H9 (cell line): Measurements from ENCODE around the gene PTCHD1. TPM values are rescaled to one million over a fixed set of nuclear protein-coding genes. Genes with fewer than 3 reads are reported as not detected.

Experiments used
- DNase-seq: peaks from one replicate; pipeline ENCODE4 v3.0.0-alpha.2; 2017
- H2AFZ ChIP-seq: one replicate; pipeline ENCODE4 v1.6.1; 2013; ENCODE audit warnings: mild to moderate bottlenecking, low read length, control low read depth, moderate library complexity
- H2AK5ac ChIP-seq: 2 replicates; pipeline ENCODE4 v1.6.1; 2013; ENCODE audit warnings: low read length, control low read depth, mixed read lengths; ENCODE audit not compliant: insufficient read length
- H2BK120ac ChIP-seq: one replicate; pipeline ENCODE4 v1.6.1; 2013; ENCODE audit warnings: low read depth, mild to moderate bottlenecking, low read length, control low read depth, inconsistent platforms; ENCODE audit not compliant: poor library complexity, severe bottlenecking
- H2BK12ac ChIP-seq: 2 replicates; pipeline ENCODE4 v1.6.1; 2013; ENCODE audit warnings: low read length, control low read depth, mixed read lengths, low read depth; ENCODE audit not compliant: insufficient read length
- H2BK15ac ChIP-seq: 2 replicates; pipeline ENCODE4 v1.6.1; 2013; ENCODE audit warnings: low read depth, low read length, control low read depth
- H2BK20ac ChIP-seq: one replicate; pipeline ENCODE4 v1.6.1; 2013; ENCODE audit warnings: low read depth, mild to moderate bottlenecking, low read length, control low read depth, inconsistent platforms; ENCODE audit not compliant: poor library complexity, severe bottlenecking
- H2BK5ac ChIP-seq: 2 replicates; pipeline ENCODE4 v1.6.1; 2013; ENCODE audit warnings: low read length, control low read depth, mixed read lengths; ENCODE audit not compliant: insufficient read length
- H3K14ac ChIP-seq: 2 replicates; pipeline ENCODE4 v1.6.1; 2013; ENCODE audit warnings: low read length, control low read depth; ENCODE audit not compliant: insufficient read depth
- H3K18ac ChIP-seq: 2 replicates; pipeline ENCODE4 v1.6.1; 2013; ENCODE audit warnings: low read depth, mild to moderate bottlenecking, mixed read lengths, low read length, control low read depth; ENCODE audit not compliant: insufficient read length
- H3K23ac ChIP-seq: 2 replicates; pipeline ENCODE4 v1.6.1; 2013; ENCODE audit warnings: low read length, control low read depth, mixed read lengths, low read depth; ENCODE audit not compliant: insufficient read length
- H3K23me2 ChIP-seq: 2 replicates; pipeline ENCODE4 v1.6.1; 2013; ENCODE audit warnings: low read depth, mild to moderate bottlenecking, mixed read lengths, low read length, control low read depth; ENCODE audit not compliant: insufficient read length, poor library complexity, severe bottlenecking
- H3K27ac ChIP-seq: 2 replicates; pipeline ENCODE4 v1.5.1; 2013; ENCODE audit warnings: low read length, control low read depth, mixed read lengths, low read depth; ENCODE audit not compliant: insufficient read length
- H3K27me3 ChIP-seq: 2 replicates; pipeline ENCODE4 v1.6.1; 2013; ENCODE audit warnings: low read length, control low read depth, inconsistent platforms; ENCODE audit not compliant: insufficient read depth
- H3K4ac ChIP-seq: 2 replicates; pipeline ENCODE4 v1.6.1; 2013; ENCODE audit warnings: low read depth, mild to moderate bottlenecking, control low read depth, inconsistent platforms, low read length, moderate library complexity
- H3K4me1 ChIP-seq: 2 replicates; pipeline ENCODE4 v1.6.1; 2013; ENCODE audit warnings: low read length, control low read depth, inconsistent platforms; ENCODE audit not compliant: insufficient read depth
- H3K4me2 ChIP-seq: 2 replicates; pipeline ENCODE4 v1.6.1; 2013; ENCODE audit warnings: low read length, control low read depth, mixed read lengths; ENCODE audit not compliant: insufficient read length, insufficient read depth
- H3K56ac ChIP-seq: 2 replicates; pipeline ENCODE4 v1.6.1; 2013; ENCODE audit warnings: low read depth, mild to moderate bottlenecking, mixed read lengths, low read length, control low read depth; ENCODE audit not compliant: insufficient read length
- H3K79me1 ChIP-seq: 2 replicates; pipeline ENCODE4 v1.6.1; 2013; ENCODE audit warnings: low read depth, mild to moderate bottlenecking, moderate library complexity, low read length, control low read depth, inconsistent platforms; ENCODE audit not compliant: insufficient read depth, poor library complexity, severe bottlenecking
- H3K79me2 ChIP-seq: 2 replicates; pipeline ENCODE4 v1.6.1; 2013; ENCODE audit warnings: low read length, control low read depth, inconsistent platforms; ENCODE audit not compliant: insufficient read depth
- H3K9ac ChIP-seq: 2 replicates; pipeline ENCODE4 v1.6.1; 2013; ENCODE audit warnings: low read length, control low read depth, mixed read lengths; ENCODE audit not compliant: insufficient read length; ENCODE audit errors: extremely low read depth
- H3K9me3 ChIP-seq: one replicate; pipeline ENCODE4 v1.6.1; 2013; ENCODE audit warnings: low read depth, low read length, inconsistent platforms; ENCODE audit not compliant: control insufficient read depth
- H3T11ph ChIP-seq: one replicate; pipeline ENCODE4 v1.6.1; 2013; ENCODE audit warnings: mild to moderate bottlenecking, low read length, control low read depth, inconsistent platforms
- H4K20me1 ChIP-seq: one replicate; pipeline ENCODE4 v1.6.1; 2013; ENCODE audit not compliant: control insufficient read depth, insufficient read length, insufficient read depth
- H4K5ac ChIP-seq: 2 replicates; pipeline ENCODE4 v1.6.1; 2013; ENCODE audit warnings: low read depth, mild to moderate bottlenecking, mixed read lengths, low read length, control low read depth; ENCODE audit not compliant: insufficient read length
- H4K8ac ChIP-seq: replicated peaks from 2 replicates; pipeline ENCODE4 v1.6.1; 2013; ENCODE audit warnings: low read length, control low read depth, mixed read lengths, low read depth; ENCODE audit not compliant: insufficient read length
- H4K91ac ChIP-seq: 2 replicates; pipeline ENCODE4 v1.6.1; 2013; ENCODE audit warnings: low read depth, mild to moderate bottlenecking, moderate library complexity, mixed read lengths, low read length, control low read depth; ENCODE audit not compliant: insufficient read length
- H3K27ac Mint-ChIP-seq, 3 experiments: 2 replicates in 2 of 3; 3 replicates in 1 of 3; pipeline ENCODE4 v1.8.0; 2020 to 2021; ENCODE audit warnings: mixed read lengths in 3 of 3, mild to moderate bottlenecking in 1 of 3, moderate library complexity in 1 of 3
- H3K27me3 Mint-ChIP-seq: 2 replicates; pipeline ENCODE4 v1.8.0; 2021; ENCODE audit warnings: low read depth, mild to moderate bottlenecking, moderate library complexity, mixed read lengths
- H3K36me3 Mint-ChIP-seq, 3 experiments: 2 replicates in 2 of 3; 3 replicates in 1 of 3; pipeline ENCODE4 v1.8.0; 2020 to 2021; ENCODE audit warnings: low read depth in 3 of 3, mixed read lengths in 3 of 3; ENCODE audit not compliant: insufficient read depth in 1 of 3
- H3K4me1 Mint-ChIP-seq, 2 experiments: 2 replicates each; pipeline ENCODE4 v1.8.0; 2020; ENCODE audit warnings: mixed read lengths in 2 of 2
- H3K4me3 Mint-ChIP-seq, 2 experiments: 2 replicates in 1 of 2; 3 replicates in 1 of 2; pipeline ENCODE4 v1.8.0; 2020 to 2021; ENCODE audit warnings: mild to moderate bottlenecking in 2 of 2, mixed read lengths in 2 of 2, moderate library complexity in 1 of 2
- H3K9me3 Mint-ChIP-seq, 2 experiments: 2 replicates in 1 of 2; 3 replicates in 1 of 2; pipeline ENCODE4 v1.8.0; 2020; ENCODE audit warnings: mild to moderate bottlenecking in 2 of 2, mixed read lengths in 2 of 2, moderate library complexity in 1 of 2
- WGBS: extraction: QIAGEN DNeasy Blood & Tissue Kit; methylation state at CpG from one replicate; pipeline ENCODE4 v1.1.7; 2013; ENCODE audit warnings: missing lambda C conversion rate, low lambda C conversion rate, mixed read lengths; ENCODE audit not compliant: insufficient read length; ENCODE audit errors: extremely low coverage; 5-methylcytosine and 5-hydroxymethylcytosine counted together
- total RNA-seq: library from RNA; stranded (reverse); gene quantifications from 2 replicates; pipeline ENCODE4 v1.2.1, GENCODE V29; 2021
- TF ChIP-seq, protein P1 (sequence below): fragments of 200-600 bp; sonication (generic); conservative IDR thresholded peaks from 3 replicates; pipeline ENCODE4 v1.8.0; 2021; ENCODE audit warnings: antibody characterized with exemption, mild to moderate bottlenecking

Gene PTCHD1
- total RNA-seq, 1 experiment from 2014 or later, result 1.4 TPM

DNA sequence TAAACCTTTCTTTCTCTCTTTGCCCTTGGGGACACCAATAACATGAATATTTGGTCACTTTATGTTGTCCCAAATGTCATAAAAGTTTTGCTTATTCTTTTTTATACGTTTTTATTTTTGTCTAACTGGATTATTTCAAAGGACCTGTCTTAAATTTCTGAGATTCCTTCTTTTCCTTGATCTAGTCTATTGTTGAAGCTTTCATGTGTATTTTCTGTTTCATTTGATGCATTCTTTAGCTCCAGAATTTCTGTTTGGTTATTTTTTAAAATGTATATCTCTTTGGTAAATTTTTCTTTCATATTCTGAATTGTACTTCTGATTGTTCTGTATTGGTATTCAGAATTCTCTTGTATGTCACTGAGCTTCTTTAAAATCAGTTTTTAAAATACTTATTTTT, 88.3 kb downstream of the PTCHD1 start:
- Histone ChIP-seq H3K79me1 (no peaks in the 10 kb centered on the region), H2BK12ac (no peak overlapping the region), H4K20me1 (no peaks in the 10 kb centered on the region), H3K27me3 (no peaks in the 10 kb centered on the region), H3K14ac (no peak overlapping the region), H3K23ac (no peak overlapping the region), H2AFZ (no peak overlapping the region), H2BK15ac (no peak overlapping the region), H2BK20ac (no peak overlapping the region), H3K79me2 (no peaks in the 10 kb centered on the region), H3K56ac (no peak overlapping the region), H4K8ac (no peak overlapping the region), H3K27ac (no peak overlapping the region), H3K4ac (no peak overlapping the region), H3T11ph (no peak overlapping the region), H2BK5ac (no peak overlapping the region), H2AK5ac (no peak overlapping the region), H3K4me1 (no peaks in the 10 kb centered on the region), H3K4me2 (no peak overlapping the region), H3K9me3 (no peaks in the 10 kb centered on the region), H4K5ac (no peak overlapping the region), H3K9ac (no peak overlapping the region), H3K23me2 (no peaks in the 10 kb centered on the region), H4K91ac (no peak overlapping the region), H3K18ac (no peak overlapping the region), H2BK120ac (no peak overlapping the region)
- no peak overlapping the region for H3K4me3 Mint-ChIP-seq
- no CpG with 5 or more reads among the region's 1 CpG for WGBS
- no peak for DNase-seq
- no peaks in the 10 kb centered on the region for H3K27me3 Mint-ChIP-seq
- H3K4me1 Mint-ChIP-seq, result no peaks in the 10 kb centered on the region
- H3K27ac Mint-ChIP-seq, result no peak overlapping the region
- peaks cover 32 to 39% of the 10 kb centered on the region in 2 experiments for H3K9me3 Mint-ChIP-seq
- TF ChIP-seq, protein P1, sequence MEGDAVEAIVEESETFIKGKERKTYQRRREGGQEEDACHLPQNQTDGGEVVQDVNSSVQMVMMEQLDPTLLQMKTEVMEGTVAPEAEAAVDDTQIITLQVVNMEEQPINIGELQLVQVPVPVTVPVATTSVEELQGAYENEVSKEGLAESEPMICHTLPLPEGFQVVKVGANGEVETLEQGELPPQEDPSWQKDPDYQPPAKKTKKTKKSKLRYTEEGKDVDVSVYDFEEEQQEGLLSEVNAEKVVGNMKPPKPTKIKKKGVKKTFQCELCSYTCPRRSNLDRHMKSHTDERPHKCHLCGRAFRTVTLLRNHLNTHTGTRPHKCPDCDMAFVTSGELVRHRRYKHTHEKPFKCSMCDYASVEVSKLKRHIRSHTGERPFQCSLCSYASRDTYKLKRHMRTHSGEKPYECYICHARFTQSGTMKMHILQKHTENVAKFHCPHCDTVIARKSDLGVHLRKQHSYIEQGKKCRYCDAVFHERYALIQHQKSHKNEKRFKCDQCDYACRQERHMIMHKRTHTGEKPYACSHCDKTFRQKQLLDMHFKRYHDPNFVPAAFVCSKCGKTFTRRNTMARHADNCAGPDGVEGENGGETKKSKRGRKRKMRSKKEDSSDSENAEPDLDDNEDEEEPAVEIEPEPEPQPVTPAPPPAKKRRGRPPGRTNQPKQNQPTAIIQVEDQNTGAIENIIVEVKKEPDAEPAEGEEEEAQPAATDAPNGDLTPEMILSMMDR, result no peak
- H3K36me3 Mint-ChIP-seq, result peaks cover 19 to 34% (median 29%) of the 10 kb centered on the region in 3 experiments
